ENCODE results near the gene ZNF816. TPM values are rescaled to one million over a fixed set of nuclear protein-coding genes. Genes with fewer than 3 reads are reported as not detected.

Gene ZNF816
- 2.7 and 4.7 TPM in 2 replicates for total RNA-seq

GRCh38 chr19:52962394-52963246 is at the start of gene ZNF816:
Gene ZNF816, minus strand, starts transcription at chr19:52962881. Its CDS starts 6,792 bp downstream, at chr19:52956089.

GRCh38 chr19:52922841-52923777 is 39.6 kb downstream of the ZNF816 start, which contains the start of gene ZNF888:
Gene ZNF888, minus strand, starts transcription at chr19:52923428. Its CDS starts 5,555 bp downstream, at chr19:52917873.

Other genes with a start within 250 kb of the ZNF816 start
- 3.7 and 9.4 TPM in 2 replicates for gene ZNF611, start 227.8 kb downstream of the ZNF816 start, total RNA-seq
- 1.4 and 2.3 TPM in 2 replicates for gene ZNF600, start 176.1 kb downstream of the ZNF816 start, total RNA-seq
- gene ZNF28, start 141.2 kb downstream of the ZNF816 start, total RNA-seq = 4.7 and 6.1 TPM in 2 replicates
- gene ZNF468, start 105.3 kb downstream of the ZNF816 start, total RNA-seq = 7.2 and 8.2 TPM in 2 replicates
- gene ZNF320, start 65.2 kb downstream of the ZNF816 start, total RNA-seq = 4.1 and 5.5 TPM in 2 replicates
- 0.68 and 1.4 TPM in 2 replicates for gene ZNF888, start 39.5 kb downstream of the ZNF816 start, total RNA-seq
- gene ERVV-1, start 51.0 kb upstream of the ZNF816 start, total RNA-seq = not detected in 2 replicates
- not detected in 2 replicates for gene ERVV-2, start 81.9 kb upstream of the ZNF816 start, total RNA-seq
- gene ZNF160, start 140.5 kb upstream of the ZNF816 start, total RNA-seq = 12.9 and 16.6 TPM in 2 replicates
- 2.1 and 4.7 TPM in 2 replicates for gene ZNF415, start 170.0 kb upstream of the ZNF816 start, total RNA-seq
- gene ZNF347, start 196.2 kb upstream of the ZNF816 start, total RNA-seq = 3.3 and 3.6 TPM in 2 replicates
- 0.58 and 2.5 TPM in 2 replicates for gene ZNF665, start 230.5 kb upstream of the ZNF816 start, total RNA-seq

Data from pericardium fibroblast (primary cell).